ENCODE measurements around the gene TXN.

TXN gene

DNA sequence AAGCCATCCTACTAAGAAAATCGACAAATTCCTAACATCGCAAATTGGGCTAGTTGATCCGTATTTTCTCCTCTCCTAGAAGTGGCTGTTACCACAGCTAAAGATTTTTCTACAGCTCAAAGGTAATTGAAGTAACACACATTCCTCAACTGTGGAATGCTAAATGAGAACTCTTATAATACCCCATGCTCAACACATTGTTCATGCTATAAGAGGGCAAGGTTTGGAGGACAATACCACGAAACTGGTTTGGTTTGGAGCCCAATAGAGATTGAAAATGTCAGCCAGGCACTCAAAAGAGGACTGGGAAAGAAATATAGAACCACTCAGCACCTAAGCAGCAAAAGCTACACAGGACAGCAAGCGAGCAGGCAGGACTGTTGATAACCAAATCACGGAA lies 10.1 kb downstream of the TXN start:
- CTCF ChIA-PET, result no interaction called here
- POLR2A ChIA-PET, result interaction anchor here (0.6 kb wide), 1 partner anchor 10 kb away, joined by 3 read pairs; the partner anchor contains the start of gene TXN
- DNase-seq (ENCODE audit: extremely low spot score), result no peak
- TF ChIP-seq L3MBTL2 (conservative IDR thresholded peaks at IDR 0.05) (no peak), TARDBP (IDR thresholded peaks at IDR 0.05) (no peak), SUZ12 (IDR thresholded peaks at IDR 0.05) (no peak), HDGF (IDR thresholded peaks at IDR 0.05; ENCODE audit: borderline replicate concordance) (no peak), CTBP1 (IDR thresholded peaks at IDR 0.05; ENCODE audit: borderline replicate concordance) (no peak), NFRKB (IDR thresholded peaks at IDR 0.05) (no peak), ELF4 (IDR thresholded peaks at IDR 0.05) (no peak)

DNA sequence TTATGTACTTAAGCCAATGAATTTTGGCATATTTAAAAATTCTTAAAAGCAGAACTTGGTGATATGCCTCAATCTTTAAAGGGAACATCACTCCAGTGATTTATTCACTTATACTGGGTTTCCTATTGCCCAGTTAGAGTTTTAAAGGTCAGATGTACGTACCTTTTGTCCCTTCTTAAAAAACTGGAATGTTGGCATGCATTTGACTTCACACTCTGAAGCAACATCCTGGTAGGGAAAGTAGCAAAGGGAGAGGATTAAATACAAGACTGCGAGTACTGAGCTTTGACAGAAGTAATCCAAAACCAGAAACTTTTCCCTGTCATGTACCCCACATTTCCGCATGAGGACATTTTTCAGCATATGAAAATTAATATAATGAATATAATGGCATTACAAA lies 11.7 kb downstream of the TXN start:
- DNase-seq (ENCODE audit: extremely low spot score), result no peak
- CTCF ChIA-PET, result interaction anchor here (0.7 kb wide), 1 partner anchor 966 kb away, joined by 5 read pairs; no protein-coding TSS in a partner anchor
- TF ChIP-seq, protein P1, sequence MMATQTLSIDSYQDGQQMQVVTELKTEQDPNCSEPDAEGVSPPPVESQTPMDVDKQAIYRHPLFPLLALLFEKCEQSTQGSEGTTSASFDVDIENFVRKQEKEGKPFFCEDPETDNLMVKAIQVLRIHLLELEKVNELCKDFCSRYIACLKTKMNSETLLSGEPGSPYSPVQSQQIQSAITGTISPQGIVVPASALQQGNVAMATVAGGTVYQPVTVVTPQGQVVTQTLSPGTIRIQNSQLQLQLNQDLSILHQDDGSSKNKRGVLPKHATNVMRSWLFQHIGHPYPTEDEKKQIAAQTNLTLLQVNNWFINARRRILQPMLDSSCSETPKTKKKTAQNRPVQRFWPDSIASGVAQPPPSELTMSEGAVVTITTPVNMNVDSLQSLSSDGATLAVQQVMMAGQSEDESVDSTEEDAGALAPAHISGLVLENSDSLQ (IDR thresholded peaks at IDR 0.05), result no peak
- no peak for TF ChIP-seq FOXK2 (IDR thresholded peaks at IDR 0.05)
- POLR2A ChIA-PET, result no interaction called here

DNA sequence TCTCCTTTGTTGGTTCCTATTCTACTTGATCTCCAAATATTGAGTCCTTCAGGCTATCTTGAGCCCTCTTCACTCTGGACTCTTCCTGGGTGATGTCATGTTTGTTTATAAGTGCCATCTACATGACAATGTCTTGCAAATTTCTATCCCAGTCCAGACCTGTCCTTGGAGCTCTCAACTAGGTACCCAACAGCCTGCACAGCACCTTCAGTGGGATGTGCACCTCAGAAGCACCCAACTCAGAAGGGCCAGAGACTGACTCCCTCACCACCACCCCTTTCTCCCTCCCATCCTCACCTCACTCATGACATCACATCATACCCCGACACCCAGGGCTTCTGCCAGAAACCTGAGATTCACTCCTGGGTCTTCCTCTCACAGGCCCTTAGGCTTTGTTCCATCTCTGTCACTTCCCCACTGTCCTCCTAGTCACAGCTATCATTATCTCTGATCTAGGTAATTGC lies 14.4 kb downstream of the TXN start:
- no peak for DNase-seq (ENCODE audit: extremely low spot score)
- CTCF ChIA-PET, result no interaction called here
- no peak for TF ChIP-seq FOXM1 (IDR thresholded peaks at IDR 0.05; ENCODE audit: borderline replicate concordance)
- TF ChIP-seq ELF4 (IDR thresholded peaks at IDR 0.05), result no peak
- TF ChIP-seq FOXA1 (IDR thresholded peaks at IDR 0.05), result no peak
- no peak for TF ChIP-seq ARNT (IDR thresholded peaks at IDR 0.05)
- no peak for TF ChIP-seq HDGF (IDR thresholded peaks at IDR 0.05; ENCODE audit: borderline replicate concordance)
- no peak for TF ChIP-seq LEF1 (IDR thresholded peaks at IDR 0.05; ENCODE audit: borderline replicate concordance)
- no peak for TF ChIP-seq ZNF384 (IDR thresholded peaks at IDR 0.05)
- no peak for TF ChIP-seq CTBP1 (IDR thresholded peaks at IDR 0.05; ENCODE audit: borderline replicate concordance)
- TF ChIP-seq FOXK2 (IDR thresholded peaks at IDR 0.05), result no peak
- TF ChIP-seq TARDBP (IDR thresholded peaks at IDR 0.05), result no peak
- TF ChIP-seq L3MBTL2 (conservative IDR thresholded peaks at IDR 0.05), result no peak
- TF ChIP-seq, protein P1 (IDR thresholded peaks at IDR 0.05), result no peak
- no peak for TF ChIP-seq NFRKB (IDR thresholded peaks at IDR 0.05)
- no peak for TF ChIP-seq BHLHE40 (IDR thresholded peaks at IDR 0.05; ENCODE audit: borderline replicate concordance)
- TF ChIP-seq SP1 (IDR thresholded peaks at IDR 0.05), result no peak
- no peak for TF ChIP-seq SUZ12 (IDR thresholded peaks at IDR 0.05)
- POLR2A ChIA-PET, result interaction anchor here (2.2 kb wide), 1 partner anchor 15 kb away, joined by 9 read pairs; the partner anchor contains the start of gene TXN

DNA sequence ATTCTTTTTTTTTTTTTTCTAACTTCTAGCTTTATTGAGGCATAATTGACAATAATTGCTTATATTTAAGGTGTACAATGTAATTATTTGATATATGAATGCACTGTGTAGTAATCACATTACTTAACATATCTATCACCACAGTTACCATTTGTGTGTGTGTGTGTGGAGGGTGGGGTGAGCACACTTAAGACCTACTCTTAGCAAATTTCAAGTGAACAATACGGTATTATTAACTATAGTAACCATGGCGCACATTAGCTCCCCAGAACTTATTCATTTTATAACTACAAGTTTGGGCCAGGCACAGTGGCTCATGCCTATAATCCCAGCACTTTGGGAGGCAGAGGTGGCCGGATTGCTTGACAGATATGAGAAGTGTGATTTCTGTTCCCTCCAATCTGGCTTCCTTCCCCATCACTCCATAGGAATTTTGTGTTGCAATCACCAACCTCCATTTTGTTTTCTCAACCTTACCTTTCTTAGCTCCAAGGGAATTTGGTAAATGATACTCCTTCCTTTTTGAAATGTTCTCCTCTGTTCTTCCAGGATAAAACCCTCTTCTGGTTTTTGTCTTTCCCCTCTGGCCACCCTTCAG lies 14.9 kb downstream of the TXN start:
- CTCF ChIA-PET, result no interaction called here
- no peak for DNase-seq (ENCODE audit: extremely low spot score)
- POLR2A ChIA-PET, result interaction anchor here (2.2 kb wide), 1 partner anchor 15 kb away, joined by 9 read pairs; the partner anchor contains the start of gene TXN
- TF ChIP-seq FOXA1 (IDR thresholded peaks at IDR 0.05), result no peak
- TF ChIP-seq BHLHE40 (IDR thresholded peaks at IDR 0.05; ENCODE audit: borderline replicate concordance), result no peak
- no peak for TF ChIP-seq TARDBP (IDR thresholded peaks at IDR 0.05)
- TF ChIP-seq FOXK2 (IDR thresholded peaks at IDR 0.05), result no peak
- no peak for TF ChIP-seq FOXM1 (IDR thresholded peaks at IDR 0.05; ENCODE audit: borderline replicate concordance)
- TF ChIP-seq, protein P1 (IDR thresholded peaks at IDR 0.05), result no peak
- TF ChIP-seq SUZ12 (IDR thresholded peaks at IDR 0.05), result no peak
- TF ChIP-seq SP1 (IDR thresholded peaks at IDR 0.05), result no peak
- TF ChIP-seq CTBP1 (IDR thresholded peaks at IDR 0.05; ENCODE audit: borderline replicate concordance), result no peak
- no peak for TF ChIP-seq ZNF384 (IDR thresholded peaks at IDR 0.05)
- TF ChIP-seq ARNT (IDR thresholded peaks at IDR 0.05), result no peak

DNA sequence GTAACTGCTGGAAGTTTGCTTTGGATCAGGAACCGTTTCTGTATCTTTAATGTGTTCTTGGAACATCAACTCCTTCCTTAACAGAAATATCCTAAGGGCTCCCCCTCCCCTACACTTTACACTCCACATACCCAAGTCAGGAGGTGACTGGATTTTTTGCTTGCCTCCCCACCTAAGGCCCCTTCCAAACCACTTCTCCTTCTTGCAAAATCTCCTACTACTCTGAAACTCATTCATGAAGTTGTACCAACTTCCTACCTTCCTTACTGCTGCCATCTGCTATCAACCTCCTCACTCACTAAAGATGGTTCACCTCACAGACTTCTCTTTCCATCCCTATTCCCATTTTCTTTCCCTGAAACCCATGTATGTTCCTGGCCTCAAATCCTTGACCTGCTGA lies 16.1 kb downstream of the TXN start:
- POLR2A ChIA-PET, result no interaction called here

More for the DNA sequence above, 16.1 kb downstream of the TXN start:
- DNase-seq (ENCODE audit: extremely low spot score), result no peak
- CTCF ChIA-PET, result no interaction called here
- no peak for TF ChIP-seq BHLHE40 (IDR thresholded peaks at IDR 0.05; ENCODE audit: borderline replicate concordance)
- TF ChIP-seq CTBP1 (IDR thresholded peaks at IDR 0.05; ENCODE audit: borderline replicate concordance), result no peak
- no peak for TF ChIP-seq ARNT (IDR thresholded peaks at IDR 0.05)
- no peak for TF ChIP-seq ZNF384 (IDR thresholded peaks at IDR 0.05)
- TF ChIP-seq L3MBTL2 (conservative IDR thresholded peaks at IDR 0.05), result no peak
- no peak for TF ChIP-seq ELF4 (IDR thresholded peaks at IDR 0.05)
- TF ChIP-seq SP1 (IDR thresholded peaks at IDR 0.05), result no peak
- TF ChIP-seq FOXM1 (IDR thresholded peaks at IDR 0.05; ENCODE audit: borderline replicate concordance), result no peak
- TF ChIP-seq NFRKB (IDR thresholded peaks at IDR 0.05), result no peak
- TF ChIP-seq FOXK2 (IDR thresholded peaks at IDR 0.05), result no peak
- no peak for TF ChIP-seq LEF1 (IDR thresholded peaks at IDR 0.05; ENCODE audit: borderline replicate concordance)
- no peak for TF ChIP-seq TARDBP (IDR thresholded peaks at IDR 0.05)
- no peak for TF ChIP-seq FOXA1 (IDR thresholded peaks at IDR 0.05)
- no peak for TF ChIP-seq HDGF (IDR thresholded peaks at IDR 0.05; ENCODE audit: borderline replicate concordance)
- TF ChIP-seq, protein P1 (IDR thresholded peaks at IDR 0.05), result no peak
- TF ChIP-seq SUZ12 (IDR thresholded peaks at IDR 0.05), result no peak
